ENCODE results near the gene DACH1.
"Not testable (repeated sequence)": the region's sequence is repeated elsewhere in the genome, so short reads cannot be mapped to it uniquely, and the experiment has no call there.

Gene DACH1

DNA sequence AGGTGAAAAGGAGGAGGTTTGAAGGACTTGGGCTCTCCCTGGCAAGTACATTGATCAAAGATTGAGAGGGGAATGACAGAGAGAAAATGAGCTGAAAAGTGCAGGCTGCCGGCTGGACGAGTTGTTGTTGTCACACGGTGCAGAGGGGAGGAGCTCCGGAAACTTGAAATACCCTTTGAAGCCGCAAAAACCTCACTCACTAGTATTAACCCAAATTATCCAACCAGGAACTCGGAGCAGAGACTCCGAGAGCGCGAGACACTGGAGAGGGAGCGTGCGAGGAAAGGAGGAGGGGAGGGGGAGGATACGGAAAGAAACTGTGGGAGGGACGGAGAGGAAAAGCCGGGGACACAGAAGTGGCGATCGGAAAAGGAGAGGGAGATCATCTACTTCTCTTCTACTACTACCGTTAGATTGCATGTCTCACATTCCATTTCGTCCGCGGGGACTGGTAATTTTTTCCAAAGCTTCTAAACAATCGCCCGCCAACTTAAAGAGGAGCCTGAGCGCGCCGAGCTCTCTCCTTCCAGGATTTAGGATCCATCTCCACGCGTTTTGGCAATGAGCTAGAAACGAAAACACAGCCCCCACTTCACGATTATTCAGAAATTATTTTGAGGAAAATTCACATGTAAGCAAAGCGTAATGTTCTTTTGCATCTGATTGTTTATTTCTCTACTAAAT is at the start of gene DACH1:
Gene DACH1, minus strand, starts transcription at position 74 of the 684 bp plus-strand sequence.
- DNase-seq (ENCODE audit: low read depth in 2 of 2, low spot score in 1 of 2), result no peak

GRCh38 chr13:71913717-71914116 is 46.7 kb upstream of the DACH1 start:
- no peak for DNase-seq (ENCODE audit: low read depth in 2 of 2, low spot score in 1 of 2)

DNA sequence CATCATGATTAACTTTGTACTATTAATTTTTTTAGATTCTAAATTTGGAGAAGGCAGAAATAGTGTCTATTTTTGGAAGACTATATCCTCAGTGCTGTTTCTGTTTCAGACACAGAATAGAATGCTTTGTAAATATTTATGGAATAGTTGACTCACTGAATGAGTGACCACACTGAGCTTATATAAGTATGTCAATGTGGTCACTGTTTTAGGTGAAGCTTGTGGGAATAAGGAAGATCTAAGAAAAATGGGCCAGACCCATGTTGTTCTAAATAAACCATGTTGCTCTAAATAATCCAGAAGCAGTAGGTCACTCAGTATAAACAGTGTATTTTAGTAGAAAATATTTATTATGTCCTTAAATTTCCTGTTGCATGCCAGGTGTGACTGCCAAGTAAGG is 45.5 kb upstream of the DACH1 start:
- DNase-seq (ENCODE audit: low read depth in 2 of 2, low spot score in 1 of 2), result no peak

DNA sequence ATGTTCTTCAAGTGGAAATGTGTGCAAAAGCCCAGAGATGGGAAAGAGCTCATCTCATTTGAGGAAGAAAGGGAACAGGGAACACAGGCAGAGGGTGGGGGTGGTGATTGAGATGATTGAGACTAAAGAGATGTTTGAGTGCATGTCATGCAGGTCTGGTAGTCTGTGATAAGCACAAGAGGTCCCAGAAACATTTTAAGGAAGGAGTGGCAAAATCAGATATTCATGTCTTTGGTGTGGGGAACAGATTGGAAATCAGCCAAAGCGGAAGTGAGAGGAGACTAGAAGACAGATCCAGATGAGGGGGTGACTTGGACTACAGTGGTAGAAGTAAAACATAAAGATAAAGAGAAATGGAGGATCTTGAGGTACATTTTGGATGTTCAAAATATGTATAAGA is 39.4 kb upstream of the DACH1 start:
- no peak for DNase-seq (ENCODE audit: low read depth in 2 of 2, low spot score in 1 of 2)

- DNase-seq (ENCODE audit: low read depth in 2 of 2, low spot score in 1 of 2), result no peak
Measured at GRCh38 chr13:71902676-71903075, 35.7 kb upstream of the DACH1 start.

GRCh38 chr13:71893506-71893905 is 26.5 kb upstream of the DACH1 start:
- not testable (repeated sequence) for DNase-seq (ENCODE audit: low read depth in 2 of 2, low spot score in 1 of 2)

DNA sequence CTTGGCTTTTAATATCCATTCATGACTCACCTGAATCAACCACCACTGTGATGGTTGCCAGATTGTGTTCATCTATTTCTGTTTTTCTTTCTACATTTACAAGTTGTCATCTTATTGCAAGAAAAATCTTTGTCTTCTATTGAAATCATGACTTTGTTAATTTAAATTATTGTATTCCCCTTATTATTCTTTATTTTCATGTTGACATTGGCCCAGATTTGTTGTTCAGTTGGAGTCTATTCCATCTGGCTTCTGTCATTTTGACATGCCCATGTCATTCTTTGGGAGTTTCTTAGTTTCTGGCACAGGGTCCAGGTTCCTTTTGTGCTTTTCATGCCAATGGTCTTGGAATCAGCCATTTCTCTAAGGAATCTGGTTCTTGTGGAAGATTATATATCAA is 19.9 kb upstream of the DACH1 start:
- no peak for DNase-seq (ENCODE audit: low read depth in 2 of 2, low spot score in 1 of 2)

- no peak for DNase-seq (ENCODE audit: low read depth in 2 of 2, low spot score in 1 of 2)
Measured at GRCh38 chr13:71882120-71882519, 15.1 kb upstream of the DACH1 start.

DNA sequence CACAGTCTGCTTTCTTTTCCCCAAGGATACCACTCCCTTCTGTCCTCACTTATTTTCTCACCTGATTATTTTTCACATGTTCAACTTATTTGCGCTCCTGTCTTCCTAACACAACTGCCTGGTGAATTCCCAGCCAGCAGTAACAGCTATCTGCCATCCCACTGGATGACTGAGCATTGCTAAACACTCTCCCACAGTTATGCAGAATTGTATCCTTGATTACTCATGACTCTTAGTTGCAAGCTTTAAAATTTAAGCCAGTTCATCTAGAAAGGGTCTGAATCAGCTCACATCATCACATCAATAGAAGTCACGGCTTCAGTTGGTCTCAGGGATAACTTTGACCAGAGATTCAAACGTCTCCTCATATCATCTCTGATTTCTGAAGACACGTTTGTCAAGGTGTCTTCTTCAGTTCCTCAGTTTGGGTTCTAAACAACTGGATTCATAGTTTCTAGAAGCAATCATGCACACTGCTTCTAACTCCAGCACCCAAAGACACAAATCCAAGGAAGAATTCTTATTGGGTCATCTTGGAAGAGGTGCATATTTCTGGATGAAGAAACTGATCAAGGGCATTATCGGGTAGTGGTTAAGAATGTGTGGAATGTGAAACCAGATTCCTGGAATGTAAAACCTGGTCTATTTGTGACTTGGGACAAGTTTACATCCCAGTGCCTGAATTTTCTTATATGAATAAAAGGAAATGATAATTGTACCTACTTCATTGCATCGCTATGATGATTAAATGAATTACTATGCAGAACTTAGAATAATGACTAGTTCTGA is 13.9 kb upstream of the DACH1 start:
- DNase-seq (ENCODE audit: low read depth in 2 of 2, low spot score in 1 of 2), result no peak

DNA sequence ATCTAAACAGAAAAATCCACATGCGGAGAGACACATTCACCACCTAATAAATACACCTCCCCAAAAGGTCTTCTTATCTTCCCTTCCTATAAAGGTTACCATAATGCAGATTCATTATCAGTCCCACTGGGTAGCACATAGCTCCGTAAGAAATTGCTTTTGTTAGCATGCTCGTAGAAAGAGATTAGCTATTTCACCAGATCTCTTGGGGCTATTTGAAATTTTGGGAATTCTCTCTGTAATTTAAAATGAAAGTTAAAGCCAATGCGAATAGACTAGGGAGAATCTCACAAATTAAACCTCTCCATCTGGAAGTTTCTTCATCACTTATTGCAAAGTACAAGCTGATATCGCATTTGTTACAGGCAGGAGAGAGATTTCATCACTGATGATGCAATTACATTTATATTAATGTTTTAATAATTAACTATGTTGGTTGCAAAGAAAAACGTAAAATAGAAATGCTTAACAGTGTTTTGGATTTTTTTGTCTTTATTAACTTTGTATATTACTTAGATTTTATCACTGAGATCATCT is 12.9 kb upstream of the DACH1 start:
- no peak for DNase-seq (ENCODE audit: low read depth in 2 of 2, low spot score in 1 of 2)

DNA sequence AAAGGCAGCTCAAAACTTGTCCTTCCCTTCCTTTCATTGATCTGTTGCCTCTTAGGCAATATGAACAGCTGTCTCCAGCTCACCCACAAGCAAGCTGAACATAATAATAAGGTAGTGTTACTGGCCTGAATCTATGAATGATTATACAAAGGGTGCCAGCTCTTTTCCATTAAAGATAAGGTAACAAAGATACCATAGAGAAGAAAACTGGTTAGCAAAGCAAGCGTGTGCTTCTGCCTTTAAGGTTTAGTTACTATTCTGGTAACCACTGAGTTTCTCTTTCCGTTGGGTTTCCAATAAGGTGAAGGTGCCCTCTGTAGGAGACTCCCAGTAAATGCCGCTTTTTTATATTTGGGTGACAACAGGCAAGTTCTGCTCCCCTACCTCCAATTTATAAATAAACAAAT is 12.1 kb upstream of the DACH1 start:
- no peak for DNase-seq (ENCODE audit: low read depth in 2 of 2, low spot score in 1 of 2)

- DNase-seq (ENCODE audit: low read depth in 2 of 2, low spot score in 1 of 2), result no peak
Measured at GRCh38 chr13:71877256-71877653, 10.3 kb upstream of the DACH1 start.

GRCh38 chr13:71876648-71877255 is 9.7 kb upstream of the DACH1 start:
- no peak for DNase-seq (ENCODE audit: low read depth in 2 of 2, low spot score in 1 of 2)

DNA sequence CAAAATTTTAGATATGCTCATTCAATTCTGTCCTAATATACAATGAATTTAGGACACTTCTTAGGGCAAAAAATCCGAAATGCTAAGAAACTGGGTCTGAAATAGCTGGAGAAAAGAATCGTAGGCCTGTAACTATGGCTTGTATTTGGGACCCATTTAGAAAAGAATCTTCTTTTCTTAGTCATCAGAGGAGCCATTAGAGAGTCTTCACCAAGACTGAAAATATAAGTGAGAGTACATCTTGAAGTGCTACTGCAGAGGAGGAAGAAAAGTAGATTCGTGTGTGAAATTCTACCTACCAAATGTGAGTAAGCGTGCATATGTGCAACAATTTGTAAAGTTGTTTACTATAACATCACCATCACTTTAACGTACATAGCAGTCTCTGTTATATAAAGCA is 8.8 kb upstream of the DACH1 start:
- no peak for DNase-seq (ENCODE audit: low read depth in 2 of 2, low spot score in 1 of 2)

DNA sequence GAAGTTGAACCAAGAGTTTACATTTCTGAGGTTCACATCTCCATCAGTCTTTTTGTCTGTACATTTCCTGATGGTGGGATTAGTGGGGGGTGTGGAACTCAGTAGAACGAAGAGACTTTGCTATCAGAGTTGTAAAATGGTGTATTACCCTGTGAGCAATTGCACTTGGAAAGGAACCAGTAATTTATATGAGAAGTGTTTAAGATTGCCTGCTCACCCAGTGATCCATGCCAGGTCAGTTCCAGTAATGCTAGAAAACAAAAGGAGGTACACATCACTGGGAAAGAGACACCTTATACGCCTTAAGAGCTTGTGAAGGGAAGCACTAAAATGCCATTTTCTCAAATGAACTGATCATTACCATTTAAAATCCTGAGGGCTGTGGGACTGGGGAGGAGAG is 7.5 kb upstream of the DACH1 start:
- DNase-seq (ENCODE audit: low read depth in 2 of 2, low spot score in 1 of 2), result no peak

DNA sequence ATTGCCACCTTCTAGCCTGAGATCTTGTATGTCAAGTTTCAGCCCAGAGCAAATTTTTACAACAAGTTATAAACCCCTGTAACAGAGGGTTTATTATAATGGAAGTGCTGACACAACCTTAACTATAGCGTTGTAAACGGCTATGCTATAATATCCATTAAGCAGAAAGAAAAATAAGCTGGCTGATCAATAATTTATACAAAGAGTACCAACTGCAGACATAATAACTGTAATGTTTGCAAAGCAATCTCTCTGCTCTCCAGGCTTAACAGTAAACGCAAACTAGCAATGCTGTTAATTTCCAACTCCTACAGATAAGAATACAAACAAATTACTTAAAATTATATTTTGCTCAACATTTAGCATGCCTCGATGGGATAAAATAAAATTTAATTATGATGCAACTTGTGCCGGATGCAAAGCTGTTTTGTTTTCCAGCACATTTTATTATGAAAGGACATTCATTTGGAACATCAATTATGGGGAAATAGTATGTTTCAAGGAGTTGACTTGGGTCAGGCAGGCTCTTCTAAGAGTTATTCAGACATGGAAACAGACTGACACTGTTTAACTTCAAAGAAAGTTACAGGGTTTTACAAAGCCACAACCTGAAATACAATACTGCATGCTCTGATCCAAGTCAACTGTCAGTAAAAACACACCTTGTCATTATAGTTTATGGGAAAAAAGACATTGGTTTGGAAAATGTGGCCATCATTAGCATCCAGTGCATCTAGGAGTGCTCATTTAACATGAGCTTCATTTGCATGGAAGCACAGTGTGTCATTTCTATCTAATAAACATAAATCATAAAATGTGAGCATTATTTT is 6.6 kb upstream of the DACH1 start:
- no peak for DNase-seq (ENCODE audit: low read depth in 2 of 2, low spot score in 1 of 2)

DNA sequence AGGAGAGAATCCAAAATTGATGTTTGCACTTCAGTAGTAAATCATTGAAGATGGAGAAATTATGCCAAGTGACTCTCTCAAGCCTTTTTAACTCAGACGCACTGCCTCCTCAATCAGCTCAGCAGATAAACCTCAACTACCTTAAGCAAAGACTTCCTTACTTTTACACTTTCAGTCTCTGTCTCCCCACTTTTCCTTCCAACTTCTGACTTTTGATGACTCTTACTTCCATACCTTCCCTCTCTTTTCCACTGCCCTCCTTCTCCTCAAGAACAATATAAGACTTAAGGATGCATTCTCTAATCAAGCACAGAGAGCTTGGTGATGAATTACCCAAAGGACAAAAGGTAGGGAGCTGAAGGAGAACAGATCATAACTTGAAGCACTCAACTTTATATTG is 4.8 kb upstream of the DACH1 start:
- DNase-seq (ENCODE audit: low read depth in 2 of 2, low spot score in 1 of 2), result no peak

DNA sequence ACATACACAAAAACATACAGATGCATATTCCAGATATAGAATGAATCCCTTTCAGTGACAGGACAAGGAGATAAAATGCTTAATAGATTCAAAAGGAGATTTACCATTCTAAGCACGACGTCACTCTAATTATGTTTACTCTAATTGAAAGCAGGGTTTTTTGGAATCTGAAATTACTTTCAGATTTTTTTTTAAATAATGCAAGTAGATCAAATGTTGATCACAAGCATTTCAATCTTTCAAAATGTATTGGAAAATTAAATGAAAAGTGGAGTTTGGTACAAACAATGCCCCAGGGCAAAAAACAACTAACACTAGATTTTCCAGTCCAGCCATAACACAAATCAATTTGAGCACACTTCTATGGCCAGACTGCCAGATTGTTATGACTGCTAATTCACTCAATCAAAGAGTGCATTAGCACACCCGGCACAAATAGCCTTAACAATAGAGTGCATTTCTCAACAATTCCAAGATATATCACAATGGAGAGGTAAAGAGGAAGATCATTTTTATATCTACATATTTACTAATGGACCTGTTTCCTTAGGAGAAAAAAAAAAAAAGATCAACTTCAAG is 4.3 kb upstream of the DACH1 start:
- no peak for DNase-seq (ENCODE audit: low read depth in 2 of 2, low spot score in 1 of 2)

DNA sequence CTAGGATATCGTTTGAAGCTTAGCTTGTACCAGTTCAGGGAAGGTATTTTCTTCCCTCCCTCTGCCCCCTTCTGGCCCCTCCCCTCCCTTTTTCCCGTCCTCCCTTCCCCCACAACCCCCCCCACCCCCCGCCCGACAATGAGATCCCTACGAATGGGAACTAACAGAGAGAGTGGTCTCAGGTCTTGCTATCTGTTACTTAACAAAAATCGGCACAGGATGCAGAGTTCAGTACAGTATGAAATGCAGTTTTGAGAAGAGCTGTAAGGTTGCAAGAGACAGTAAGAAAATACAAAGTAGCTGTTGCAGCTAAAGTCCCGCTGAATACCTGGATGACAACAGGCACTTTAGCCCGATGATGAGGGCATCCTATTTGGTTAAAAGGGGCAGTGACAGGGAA is 3.1 kb upstream of the DACH1 start:
- DNase-seq (ENCODE audit: low read depth in 2 of 2, low spot score in 1 of 2), result no peak

DNA sequence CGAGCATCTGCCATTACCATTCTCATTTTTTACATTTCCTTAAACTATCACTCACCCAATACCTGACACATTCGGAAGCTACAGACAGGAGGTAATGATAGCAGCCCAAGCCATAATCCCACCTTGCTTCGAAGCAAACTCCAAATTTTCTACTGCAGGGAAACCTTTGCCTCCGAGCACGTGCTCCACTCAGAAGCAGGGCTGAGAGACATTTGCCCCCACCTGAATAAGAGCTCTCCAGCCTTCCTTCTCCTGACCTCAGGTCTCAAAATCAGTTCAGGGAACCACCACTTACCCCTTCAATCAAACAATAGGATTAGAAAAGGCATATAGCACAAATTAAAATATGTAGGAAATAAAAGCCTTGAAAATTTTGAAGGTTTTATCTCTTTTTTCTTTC is 2.3 kb upstream of the DACH1 start:
- no peak for DNase-seq (ENCODE audit: low read depth in 2 of 2, low spot score in 1 of 2)

All from stimulated activated CD8-positive, alpha-beta memory T cell treated with anti-CD3 and anti-CD28 coated beads, Interleukin-4, amount 100 ng/mL, for 1 hour (primary cell).